NCI-H146 treated with DMSO at 0.1 percent for 48 hours (cell line): ENCODE measurements around the gene TTC24.
"Not testable (repeated sequence)": the region's sequence is repeated elsewhere in the genome, so short reads cannot be mapped to it uniquely, and the experiment has no call there.

ENCODE experiments used
- DNase-seq: peaks from one replicate; lab custom pipeline; 2025; ENCODE audit not compliant: unreplicated experiment; lab: John Stamatoyannopoulos, UW

TTC24 gene

DNA sequence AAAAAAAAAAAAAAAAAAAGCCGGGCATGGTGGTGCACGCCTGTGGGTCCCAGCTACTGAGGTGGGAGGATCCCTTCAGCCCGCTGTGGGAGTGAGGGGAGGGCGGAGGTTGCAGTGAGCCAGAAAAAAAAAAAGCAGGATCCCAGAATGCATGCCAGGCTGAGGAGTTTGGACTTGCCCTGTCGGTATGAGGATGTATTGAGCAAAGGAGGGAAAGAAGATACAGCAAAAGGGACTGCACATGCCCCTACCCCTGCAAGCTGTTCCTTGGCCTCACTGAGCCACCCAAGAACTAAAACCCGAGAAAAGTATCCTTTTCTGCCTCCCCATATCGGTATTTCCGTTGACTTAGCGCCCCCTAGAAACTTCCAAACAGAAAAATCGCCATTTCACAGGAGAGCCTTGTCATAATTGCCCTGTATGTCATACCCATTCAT lies 23.1 kb downstream of the TTC24 start:
- no peak for DNase-seq

- DNase-seq, result not testable (repeated sequence)
Measured at GRCh38 chr1:156607344-156607743, 27.8 kb downstream of the TTC24 start.

- DNase-seq, result peak; percentile 74
Measured at GRCh38 chr1:156608036-156608674, 28.6 kb downstream of the TTC24 start.

- peak; percentile 40 for DNase-seq
Measured at GRCh38 chr1:156608981-156609380, 29.5 kb downstream of the TTC24 start.

DNA sequence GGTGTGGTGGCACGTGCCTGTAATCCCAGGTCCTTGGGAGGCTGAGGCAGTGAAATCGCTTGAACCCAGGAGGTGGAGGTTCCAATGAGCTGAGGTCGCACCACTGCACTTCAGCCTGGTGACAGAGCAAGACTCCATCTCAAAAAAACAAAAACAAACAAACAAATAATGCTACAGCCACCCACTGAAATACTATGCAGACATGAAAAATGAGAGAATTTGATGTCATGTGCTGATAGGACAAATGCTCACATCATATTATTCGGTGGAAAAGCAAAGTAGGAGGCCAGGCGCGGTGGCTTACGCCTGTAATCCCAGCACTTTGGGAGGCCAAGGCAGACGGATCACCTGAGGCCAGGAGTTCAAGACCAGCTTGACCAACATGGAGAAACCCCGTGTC lies 30.5 kb downstream of the TTC24 start:
- not testable (repeated sequence) for DNase-seq

GRCh38 chr1:156612666-156613065 lies 33.1 kb downstream of the TTC24 start:
- no peak for DNase-seq

- no peak for DNase-seq
Measured at GRCh38 chr1:156615946-156616345, 36.4 kb downstream of the TTC24 start.

DNA sequence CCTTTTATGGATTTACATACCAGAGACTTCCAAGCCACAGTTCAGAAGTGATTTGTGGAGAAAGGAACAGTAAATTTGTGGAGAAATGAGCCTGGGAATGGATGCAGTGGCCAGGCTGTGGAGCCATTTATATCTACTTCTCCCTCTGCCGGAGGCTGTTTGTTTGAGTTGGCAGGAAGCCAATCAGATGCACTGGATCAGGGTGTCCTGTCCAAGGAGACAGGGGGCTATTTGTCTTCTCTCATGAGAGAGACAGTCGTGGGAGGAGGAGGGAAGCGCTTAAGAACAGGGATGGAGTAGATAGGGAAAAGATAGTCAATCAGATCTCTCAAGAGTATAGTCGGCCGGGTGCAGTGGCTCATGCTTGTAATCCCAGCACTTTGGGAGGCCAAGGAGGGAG lies 36.9 kb downstream of the TTC24 start:
- DNase-seq, result peak; percentile 58

DNA sequence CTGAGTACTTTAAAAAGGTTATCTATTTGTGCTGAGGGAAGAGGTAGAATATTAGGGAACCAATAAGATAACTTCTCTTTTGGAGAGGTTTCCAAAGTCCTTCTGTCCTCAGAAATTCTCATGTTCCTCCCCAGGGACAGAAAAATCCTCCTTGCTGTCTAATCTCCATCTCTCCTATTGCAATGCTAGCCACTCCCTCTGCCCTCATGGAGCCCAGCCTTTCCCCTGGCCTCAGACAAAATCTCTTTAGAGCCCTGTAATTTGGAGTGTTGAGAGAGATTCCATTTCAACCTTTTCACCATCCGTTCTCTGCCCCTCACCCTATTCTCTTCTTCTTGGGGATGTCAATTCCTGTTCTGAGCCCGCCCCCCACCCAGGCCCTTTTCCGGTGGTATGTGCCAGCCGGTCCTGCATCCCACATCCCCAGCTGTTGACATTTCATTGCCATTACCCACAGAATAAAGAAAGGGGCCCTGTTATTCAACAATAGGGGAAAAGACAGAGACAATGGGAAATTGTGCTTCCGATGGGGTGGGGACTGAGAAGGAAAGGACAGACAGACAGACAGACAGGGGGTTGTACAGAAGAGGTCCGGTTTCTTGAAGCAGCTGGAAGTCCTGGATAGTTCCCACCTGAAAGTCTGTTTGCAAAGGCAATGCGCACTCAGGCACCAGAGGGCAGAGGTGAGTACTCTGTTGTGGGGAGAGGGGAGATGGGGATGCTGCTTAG lies 39.5 kb downstream of the TTC24 start, which contains the start of gene HAPLN2:
Gene HAPLN2 (plus strand): TSS at position 563 of the 729 bp plus-strand sequence. CDS start 4,076 bp downstream, outside the sequence.
- DNase-seq, result peak; percentile 22

- no peak for DNase-seq
Measured at GRCh38 chr1:156619582-156619955, 40.0 kb downstream of the TTC24 start.

DNA sequence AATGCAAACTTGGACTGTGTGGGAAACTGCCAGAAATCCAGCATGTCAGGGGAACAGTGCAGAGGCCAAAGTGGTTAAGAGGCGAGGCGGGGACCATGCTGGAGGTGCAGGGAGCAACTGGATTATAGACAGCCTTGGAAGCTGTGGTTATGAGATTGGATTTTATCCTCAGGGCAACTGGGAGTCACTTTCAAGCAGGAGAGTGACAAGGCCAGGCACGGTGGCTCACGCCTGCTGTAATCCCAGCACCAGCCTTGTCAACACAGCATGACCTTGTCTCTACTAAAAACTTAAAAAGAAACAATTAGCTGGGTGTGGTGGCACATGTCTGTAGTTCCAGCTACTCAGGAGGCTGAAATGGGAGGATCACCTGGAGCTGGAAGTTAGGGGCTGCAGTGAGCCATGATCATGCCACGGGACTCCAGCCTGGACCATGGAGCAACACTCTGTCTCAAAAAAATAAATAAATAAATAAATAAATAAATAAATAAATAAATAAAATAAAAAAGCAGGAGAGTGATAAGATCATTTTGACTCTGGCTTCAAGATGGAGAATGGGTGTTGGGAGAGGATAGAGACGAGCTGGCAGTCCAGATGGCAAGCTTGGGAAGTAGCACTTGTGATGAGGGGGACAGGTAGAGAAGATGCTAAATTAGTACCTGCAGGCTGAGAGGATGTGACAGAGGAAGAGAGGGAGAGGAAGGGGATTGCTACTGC lies 43.2 kb downstream of the TTC24 start:
- no peak for DNase-seq

- DNase-seq, result no peak
Measured at GRCh38 chr1:156623946-156624813, 44.7 kb downstream of the TTC24 start.

DNA sequence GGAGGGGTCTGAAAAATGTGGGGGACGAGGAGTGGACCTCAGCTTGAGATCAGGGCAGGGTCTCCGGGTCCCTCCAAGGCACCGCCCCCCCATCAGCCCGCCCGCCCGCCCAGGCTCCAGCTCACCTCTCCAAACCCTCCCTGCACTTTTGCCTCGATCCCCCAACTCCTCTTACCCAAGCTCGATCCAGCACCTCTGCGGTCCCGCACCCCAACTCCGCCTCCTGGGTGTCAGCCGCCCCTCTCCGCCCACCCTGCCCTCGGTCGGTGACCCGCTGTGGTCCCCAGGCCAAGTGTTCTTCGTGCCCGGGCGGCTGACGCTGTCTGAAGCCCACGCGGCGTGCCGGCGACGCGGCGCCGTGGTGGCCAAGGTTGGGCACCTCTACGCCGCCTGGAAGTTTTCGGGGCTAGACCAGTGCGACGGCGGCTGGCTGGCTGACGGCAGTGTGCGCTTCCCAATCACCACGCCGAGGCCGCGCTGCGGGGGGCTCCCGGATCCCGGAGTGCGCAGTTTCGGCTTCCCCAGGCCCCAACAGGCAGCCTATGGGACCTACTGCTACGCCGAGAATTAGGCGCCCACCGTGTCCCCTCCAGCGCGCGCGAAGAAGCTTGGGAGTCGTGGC lies 45.4 kb downstream of the TTC24 start:
- no peak for DNase-seq

GRCh38 chr1:156625436-156626078 lies 46.0 kb downstream of the TTC24 start:
- DNase-seq, result no peak

DNA sequence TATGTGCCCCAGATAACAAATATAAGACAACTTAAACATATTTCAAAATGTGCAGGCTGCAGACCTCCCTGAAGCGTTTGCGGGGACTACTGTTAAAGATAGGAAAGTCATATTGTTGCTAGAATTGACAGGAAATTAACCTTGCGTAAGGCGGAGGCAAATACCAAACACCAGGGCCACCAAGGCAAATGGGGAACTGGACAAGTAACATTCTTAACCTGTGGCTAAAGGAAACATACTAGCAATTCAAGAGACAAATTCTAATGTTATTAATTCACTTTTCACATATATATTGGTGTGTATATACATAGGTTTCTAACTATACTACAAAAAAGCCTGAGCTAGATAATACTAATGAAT lies 46.5 kb downstream of the TTC24 start:
- no peak for DNase-seq

DNA sequence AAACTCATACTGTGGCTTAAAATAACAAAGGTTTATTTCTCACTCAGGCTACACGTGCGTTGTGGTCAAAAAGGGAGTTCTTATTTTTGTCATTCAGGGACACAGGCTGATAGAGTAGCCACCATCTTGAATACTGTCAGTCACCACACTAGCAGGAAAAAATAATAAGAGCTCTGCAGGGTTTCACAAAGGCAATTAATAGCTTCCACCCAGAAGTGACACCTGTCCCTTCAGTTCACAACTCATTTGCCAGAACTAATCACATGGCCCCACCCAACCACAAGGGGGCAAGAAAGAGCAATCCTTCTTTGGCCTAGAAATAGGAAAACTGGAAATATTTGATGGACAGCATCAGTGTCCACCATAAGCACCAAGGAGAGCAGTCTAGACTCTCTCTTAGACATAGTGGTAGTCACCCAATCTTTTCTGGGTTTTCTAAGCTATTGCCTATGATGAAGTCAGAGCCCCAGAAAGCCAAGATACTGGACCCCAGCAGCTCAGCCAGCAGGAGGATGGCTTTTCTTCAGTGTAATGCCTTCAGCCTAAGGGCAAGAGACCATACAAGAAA lies 47.9 kb downstream of the TTC24 start:
- DNase-seq, result peak; percentile 80

DNA sequence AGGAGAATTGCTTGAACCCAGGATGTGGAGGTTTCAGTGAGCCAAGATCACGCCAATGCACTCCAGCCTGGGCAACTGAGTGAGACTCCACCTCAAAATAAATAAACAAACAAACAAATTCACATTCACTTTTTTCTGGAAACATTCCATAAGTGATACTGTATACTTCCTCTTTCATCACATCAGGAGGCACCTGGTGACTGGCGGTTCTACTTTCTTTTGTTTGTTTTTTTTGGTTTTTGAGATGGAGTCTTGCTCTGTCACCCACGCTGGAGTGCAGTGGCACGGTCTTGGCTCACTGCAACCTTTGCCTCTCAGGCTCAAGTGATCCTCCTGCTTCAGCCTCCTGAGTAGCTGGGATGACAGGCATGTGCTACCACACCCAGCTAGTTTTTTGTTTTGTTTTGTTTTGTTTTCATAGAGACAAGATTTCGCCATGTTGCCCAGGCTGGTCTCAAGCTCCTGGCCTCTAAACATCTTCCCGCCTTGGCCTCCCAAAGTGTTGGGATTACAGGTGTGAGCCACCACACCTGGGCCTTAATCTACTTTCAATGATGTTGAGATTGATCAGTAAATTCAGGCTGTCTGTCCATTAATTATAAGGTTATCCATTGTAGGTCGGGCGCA lies 50.4 kb downstream of the TTC24 start:
- DNase-seq, result no peak

DNA sequence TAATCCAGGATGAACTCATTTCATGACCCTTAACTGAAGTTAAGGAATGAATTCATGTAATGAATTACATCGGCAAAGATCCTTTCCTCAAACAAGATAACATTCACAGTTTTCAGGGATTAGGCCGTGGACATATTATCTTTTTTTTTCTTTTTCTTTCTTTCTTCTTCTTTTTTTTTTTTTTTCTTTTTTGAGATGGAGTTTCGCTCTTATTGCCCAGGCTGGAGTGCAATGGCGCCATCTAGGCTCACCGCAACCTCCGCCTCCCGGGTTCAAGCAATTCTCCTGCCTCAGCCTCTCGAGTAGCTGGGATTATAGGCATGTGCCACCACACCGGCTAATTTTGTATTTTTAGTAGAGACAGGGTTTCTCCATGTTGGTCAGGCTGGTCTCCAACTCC lies 51.6 kb downstream of the TTC24 start:
- DNase-seq, result not testable (repeated sequence)

GRCh38 chr1:156632355-156632754 lies 52.8 kb downstream of the TTC24 start:
- DNase-seq, result no peak
